ENCODE results near the gene AKAP1. TPM values are rescaled to one million over a fixed set of nuclear protein-coding genes. Genes with fewer than 3 reads are reported as not detected.

Gene AKAP1
- total RNA-seq, 2 donors from 2014 or later = 11.6 to 18.5 TPM

GRCh38 chr17:57048096-57048495 lies 37.0 kb upstream of the AKAP1 start:
- Histone ChIP-seq H3K4me3 (ENCODE audit: low read length) (no peak overlapping the region), H3K27me3 (ENCODE audit: control insufficient read depth, insufficient read depth, low read length, poor library complexity, severe bottlenecking) (no peaks in the 10 kb centered on the region), H3K9ac (ENCODE audit: extremely low read depth, low read length, poor library complexity, severe bottlenecking) (no peak overlapping the region), H3K9me3 (ENCODE audit: control insufficient read depth, low read length) (no peaks in the 10 kb centered on the region), H3K27ac (ENCODE audit: low read depth, low read length) (no peak overlapping the region), H3K36me3 (ENCODE audit: control insufficient read depth, insufficient read depth, low read length) (no peaks in the 10 kb centered on the region), H3K4me1 (ENCODE audit: control insufficient read depth, insufficient read depth, low read length) (no peaks in the 10 kb centered on the region)
- no peak for DNase-seq
- Mint-ChIP-seq H3K27me3 (ENCODE audit: insufficient read depth) (peaks cover 1% of the 10 kb centered on the region), H3K27ac (no peak overlapping the region), H3K4me3 (no peak overlapping the region), H3K4me1 (peaks cover 4% of the 10 kb centered on the region), H3K9me3 (no peaks in the 10 kb centered on the region), H3K36me3 (ENCODE audit: low read depth) (no peaks in the 10 kb centered on the region)
- no peak for TF ChIP-seq CTCF (conservative IDR thresholded peaks at IDR 0.05)
- WGBS, 2 experiments (ENCODE audit: insufficient coverage in 1 of 2, insufficient read length in 1 of 2) = 90 to 95% methylated on average over 2 of the region's 2 CpGs

GRCh38 chr17:57050306-57050705 lies 34.7 kb upstream of the AKAP1 start:
- Mint-ChIP-seq H3K27me3 (ENCODE audit: insufficient read depth) (peaks cover 1% of the 10 kb centered on the region), H3K4me3 (no peak overlapping the region), H3K4me1 (peaks cover 4% of the 10 kb centered on the region), H3K9me3 (no peaks in the 10 kb centered on the region), H3K36me3 (ENCODE audit: low read depth) (no peaks in the 10 kb centered on the region), H3K27ac (no peak overlapping the region)
- H3K27ac ChIP-seq (ENCODE audit: low read depth, low read length) = no peak overlapping the region
- H3K9ac ChIP-seq (ENCODE audit: extremely low read depth, low read length, poor library complexity, severe bottlenecking) = no peak overlapping the region
- H3K36me3 ChIP-seq (ENCODE audit: control insufficient read depth, insufficient read depth, low read length) = no peaks in the 10 kb centered on the region
- 93% methylated on average over 3 to 5 of the region's 5 CpGs for WGBS, 2 experiments (ENCODE audit: insufficient coverage in 1 of 2, insufficient read length in 1 of 2)
- DNase-seq = peak; percentile 66
- H3K27me3 ChIP-seq (ENCODE audit: control insufficient read depth, insufficient read depth, low read length, poor library complexity, severe bottlenecking) = no peaks in the 10 kb centered on the region
- no peaks in the 10 kb centered on the region for H3K9me3 ChIP-seq (ENCODE audit: control insufficient read depth, low read length)
- H3K4me1 ChIP-seq (ENCODE audit: control insufficient read depth, insufficient read depth, low read length) = no peaks in the 10 kb centered on the region
- H3K4me3 ChIP-seq (ENCODE audit: low read length) = no peak overlapping the region
- TF ChIP-seq CTCF (conservative IDR thresholded peaks at IDR 0.05) = peak; percentile 44

GRCh38 chr17:57051886-57052361 lies 33.1 kb upstream of the AKAP1 start:
- Histone ChIP-seq H3K9me3 (ENCODE audit: control insufficient read depth, low read length) (no peaks in the 10 kb centered on the region), H3K36me3 (ENCODE audit: control insufficient read depth, insufficient read depth, low read length) (no peaks in the 10 kb centered on the region), H3K27me3 (ENCODE audit: control insufficient read depth, insufficient read depth, low read length, poor library complexity, severe bottlenecking) (no peaks in the 10 kb centered on the region), H3K4me1 (ENCODE audit: control insufficient read depth, insufficient read depth, low read length) (no peaks in the 10 kb centered on the region), H3K27ac (ENCODE audit: low read depth, low read length) (no peak overlapping the region), H3K9ac (ENCODE audit: extremely low read depth, low read length, poor library complexity, severe bottlenecking) (no peak overlapping the region), H3K4me3 (ENCODE audit: low read length) (no peak overlapping the region)
- Mint-ChIP-seq H3K4me1 (peaks cover 4% of the 10 kb centered on the region), H3K4me3 (no peak overlapping the region), H3K9me3 (no peaks in the 10 kb centered on the region), H3K27ac (no peak overlapping the region), H3K36me3 (ENCODE audit: low read depth) (no peaks in the 10 kb centered on the region), H3K27me3 (ENCODE audit: insufficient read depth) (no peaks in the 10 kb centered on the region)
- no peak for TF ChIP-seq CTCF (conservative IDR thresholded peaks at IDR 0.05)
- WGBS, 2 experiments (ENCODE audit: insufficient coverage in 1 of 2, insufficient read length in 1 of 2) = 83 to 85% methylated on average over 5 of the region's 5 CpGs
- no peak for DNase-seq

All from endodermal cell (in vitro differentiated cells).